ENCODE data around the gene ZSCAN20.

ZSCAN20 gene

GRCh38 chr1:33537885-33538284, 65.4 kb downstream of the ZSCAN20 start:
- no peak for DNase-seq

- no peak for DNase-seq
These were observed 69.5 kb downstream of the ZSCAN20 start for GRCh38 chr1:33541966-33542365.
